Coronary artery (tissue), 2 donors: Measurements from ENCODE around the gene HOXD12.
A peak's percentile ranks its signal among the peaks of the same experiment; 100 is the strongest.

Experiments
- DNase-seq: peaks from one replicate; pipeline ENCODE4 v3.0.0-alpha.2; 2017; ENCODE audit warnings: low spot score
- H3K27ac ChIP-seq, 2 donors: fragments of 200-600 bp; sonication (generic); one replicate each; pipeline ENCODE4 v1.5.1; 2016 to 2019
- H3K4me3 ChIP-seq: fragments of 200-600 bp; sonication (generic); 2 replicates; pipeline ENCODE4 v1.5.1; 2016; ENCODE audit warnings: mild to moderate bottlenecking, moderate library complexity
- CTCF ChIP-seq: fragments of 200-600 bp; sonication (generic); IDR thresholded peaks from one replicate; pipeline ENCODE4 v1.5.1; 2019; ENCODE audit warnings: antibody characterized with exemption

The HOXD12 gene

GRCh38 chr2:176128172-176128981, 28.8 kb downstream of the HOXD12 start:
- peak overlapping the region; percentile 68 for H3K4me3 ChIP-seq
- no peak for DNase-seq
- no peak for TF ChIP-seq CTCF
- H3K27ac ChIP-seq: peak overlapping the region in 1 of 2 donors; percentile 78

- no peak for TF ChIP-seq CTCF
- DNase-seq: no peak
- peak within 1 kb of the TSS; percentile 36 to 78 for H3K27ac ChIP-seq
- peak within 1 kb of the TSS; percentile 68 for H3K4me3 ChIP-seq
Measured at GRCh38 chr2:176128982-176129796, 29.6 kb downstream of the HOXD12 start, which contains the start of gene HOXD8. TSS of gene HOXD8 (plus strand) at chr2:176129705. CDS start at chr2:176130367, 662 bp downstream.

GRCh38 chr2:176129813-176130146, 30.2 kb downstream of the HOXD12 start:
- Histone ChIP-seq H3K27ac (peak overlapping the region in 1 of 2 donors; percentile 78), H3K4me3 (peak overlapping the region; percentile 68)
- TF ChIP-seq CTCF: no peak
- no peak for DNase-seq

- TF ChIP-seq CTCF: no peak
- no peak for DNase-seq
- peak overlapping the region; percentile 36 to 78 for H3K27ac ChIP-seq
- H3K4me3 ChIP-seq: peak overlapping the region; percentile 68
Measured at GRCh38 chr2:176130147-176130956, 30.8 kb downstream of the HOXD12 start.

- DNase-seq: no peak
- H3K4me3 ChIP-seq: peak overlapping the region; percentile 68
- peak overlapping the region; percentile 3 to 78 for H3K27ac ChIP-seq
- no peak for TF ChIP-seq CTCF
Measured at GRCh38 chr2:176130957-176131847, 31.6 kb downstream of the HOXD12 start.

GRCh38 chr2:176131848-176132158, 32.2 kb downstream of the HOXD12 start:
- H3K27ac ChIP-seq: no peak overlapping the region
- peak overlapping the region; percentile 48 for H3K4me3 ChIP-seq
- no peak for TF ChIP-seq CTCF
- no peak for DNase-seq
